ENCODE measurements around the gene FGF12. TPM values are rescaled to one million over a fixed set of nuclear protein-coding genes. Genes with fewer than 3 reads are reported as not detected.

Gene FGF12
- total RNA-seq, 2 experiments from 2014 or later = 0.06 to 1.7 TPM

DNA sequence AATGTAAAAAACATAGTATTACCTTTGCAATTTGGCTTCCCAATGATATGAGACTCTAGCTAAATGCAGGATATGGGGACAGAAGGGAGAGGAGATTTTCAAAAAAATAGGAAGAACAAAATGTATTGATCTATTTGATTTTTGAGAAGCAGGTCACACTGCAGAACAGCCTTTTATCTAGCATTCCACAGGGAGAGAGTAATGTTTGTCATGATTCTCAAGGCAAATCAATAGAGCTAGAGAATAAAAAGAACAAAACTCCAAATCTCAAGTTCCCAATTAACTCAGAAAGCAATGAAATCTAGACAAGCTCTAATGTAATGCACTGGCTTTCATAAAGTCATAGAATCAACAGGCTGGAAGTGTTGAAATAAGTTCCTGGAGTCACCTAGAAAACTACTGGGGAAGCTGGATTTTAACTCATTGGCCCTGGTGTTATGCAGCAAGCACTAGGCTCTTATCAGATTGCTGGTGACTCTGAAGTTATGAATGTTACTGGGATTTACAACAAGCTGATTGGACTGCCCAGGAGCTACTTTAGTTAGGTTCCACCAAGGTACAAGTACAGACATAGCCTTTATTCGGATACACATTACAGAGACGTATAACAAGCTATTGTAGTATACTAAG is 442.8 kb downstream of the FGF12 start:
- no TSS peak for BruUV-seq (replicated peaks)
- Histone ChIP-seq H3K27ac (ENCODE audit: low read depth, low read length, poor library complexity, severe bottlenecking) (no peak overlapping the region), H3K79me2 (ENCODE audit: insufficient read depth, low read depth, low read length) (no peaks in the 10 kb centered on the region), H3K4me2 (ENCODE audit: low read length) (no peak overlapping the region), H3K4me3 (ENCODE audit: low read depth, low read length, poor library complexity, severe bottlenecking) (no peak overlapping the region), H4K20me1 (ENCODE audit: insufficient read depth, low read length) (no peaks in the 10 kb centered on the region), H3K36me3 (ENCODE audit: insufficient read depth, low read length) (no peaks in the 10 kb centered on the region), H3K4me1 (ENCODE audit: insufficient read depth, low read length, poor library complexity, severe bottlenecking) (no peaks in the 10 kb centered on the region), H2AFZ (ENCODE audit: low read length) (no peak overlapping the region), H3K9me3 (ENCODE audit: low read length) (no peaks in the 10 kb centered on the region), H3K9me2 (ENCODE audit: insufficient read depth, low read length) (no peaks in the 10 kb centered on the region)
- ChIA-PET POLR2A (interaction anchor here (0.6 to 1.8 kb wide), 6 partner anchors 11 to 439 kb away, joined by 3 to 5 read pairs (median 3); no protein-coding TSS in a partner anchor), CTCF (ENCODE audit: unreplicated experiment) (no interaction called here)
- intact Hi-C loops (cut with micrococcal nuclease; ENCODE audit: unreplicated experiment) = no loop called here
- TF ChIP-seq CTCF (conservative IDR thresholded peaks at IDR 0.05; ENCODE audit: low read length) (no peak), EZH2phosphoT487 (IDR thresholded peaks at IDR 0.05; ENCODE audit: borderline replicate concordance, low read depth, low read length) (no peak)
- DNase-seq (ENCODE audit: low spot score) = no peak

GRCh38 chr3:192281207-192281880 is 446.0 kb downstream of the FGF12 start:
- Histone ChIP-seq H3K9me3 (ENCODE audit: low read length) (no peaks in the 10 kb centered on the region), H3K4me3 (ENCODE audit: low read depth, low read length, poor library complexity, severe bottlenecking) (no peak overlapping the region), H2AFZ (ENCODE audit: low read length) (no peak overlapping the region), H3K4me2 (ENCODE audit: low read length) (no peak overlapping the region), H3K27ac (ENCODE audit: low read depth, low read length, poor library complexity, severe bottlenecking) (no peak overlapping the region), H3K4me1 (ENCODE audit: insufficient read depth, low read length, poor library complexity, severe bottlenecking) (no peaks in the 10 kb centered on the region), H4K20me1 (ENCODE audit: insufficient read depth, low read length) (no peaks in the 10 kb centered on the region), H3K79me2 (ENCODE audit: insufficient read depth, low read depth, low read length) (no peaks in the 10 kb centered on the region), H3K9me2 (ENCODE audit: insufficient read depth, low read length) (no peaks in the 10 kb centered on the region), H3K36me3 (ENCODE audit: insufficient read depth, low read length) (no peaks in the 10 kb centered on the region)
- intact Hi-C loops (cut with micrococcal nuclease; ENCODE audit: unreplicated experiment) = no loop called here
- BruUV-seq (replicated peaks) = no TSS peak
- CTCF ChIA-PET (ENCODE audit: unreplicated experiment) = no interaction called here
- POLR2A ChIA-PET = interaction anchor here (1.0 kb wide), 1 partner anchor 72 kb away, joined by 4 read pairs; no protein-coding TSS in a partner anchor
- TF ChIP-seq CTCF (conservative IDR thresholded peaks at IDR 0.05; ENCODE audit: low read length) (no peak), EZH2phosphoT487 (IDR thresholded peaks at IDR 0.05; ENCODE audit: borderline replicate concordance, low read depth, low read length) (no peak)
- DNase-seq (ENCODE audit: low spot score) = no peak

DNA sequence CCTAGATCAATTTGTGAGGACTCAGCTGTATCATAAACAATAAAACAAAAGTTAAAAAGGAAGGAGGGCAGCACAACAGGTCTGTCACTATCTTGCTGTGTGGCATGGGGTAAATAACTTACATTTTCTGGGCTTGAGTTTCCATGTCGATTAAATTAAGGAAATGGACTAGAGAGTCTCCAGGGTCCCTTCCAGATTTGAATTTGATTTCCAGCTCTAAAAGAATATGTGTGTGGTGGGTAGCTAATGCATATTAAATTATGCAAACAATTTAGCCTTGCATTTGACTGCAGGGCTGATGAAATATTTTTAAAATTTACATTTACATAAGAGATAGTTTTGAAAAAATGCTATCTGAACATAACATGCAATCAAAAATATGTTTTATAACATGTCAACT is 447.7 kb downstream of the FGF12 start:
- H4K20me1 ChIP-seq (ENCODE audit: insufficient read depth, low read length) = no peaks in the 10 kb centered on the region
- H3K9me3 ChIP-seq (ENCODE audit: low read length) = no peaks in the 10 kb centered on the region
- intact Hi-C loops (cut with micrococcal nuclease; ENCODE audit: unreplicated experiment) = no loop called here
- no peak overlapping the region for H3K27ac ChIP-seq (ENCODE audit: low read depth, low read length, poor library complexity, severe bottlenecking)
- H3K79me2 ChIP-seq (ENCODE audit: insufficient read depth, low read depth, low read length) = no peaks in the 10 kb centered on the region
- BruUV-seq (replicated peaks) = no TSS peak
- no peaks in the 10 kb centered on the region for H3K4me1 ChIP-seq (ENCODE audit: insufficient read depth, low read length, poor library complexity, severe bottlenecking)
- ChIA-PET CTCF (ENCODE audit: unreplicated experiment) (no interaction called here), POLR2A (interaction anchor here (0.6 to 0.7 kb wide), 2 partner anchors 11 to 84 kb away, joined by 3 to 4 read pairs; no protein-coding TSS in a partner anchor)
- no peaks in the 10 kb centered on the region for H3K36me3 ChIP-seq (ENCODE audit: insufficient read depth, low read length)
- DNase-seq (ENCODE audit: low spot score) = no peak
- no peak overlapping the region for H3K4me2 ChIP-seq (ENCODE audit: low read length)
- no peak overlapping the region for H2AFZ ChIP-seq (ENCODE audit: low read length)
- TF ChIP-seq CTCF (conservative IDR thresholded peaks at IDR 0.05; ENCODE audit: low read length) (no peak), EZH2phosphoT487 (IDR thresholded peaks at IDR 0.05; ENCODE audit: borderline replicate concordance, low read depth, low read length) (no peak)
- no peaks in the 10 kb centered on the region for H3K9me2 ChIP-seq (ENCODE audit: insufficient read depth, low read length)
- no peak overlapping the region for H3K4me3 ChIP-seq (ENCODE audit: low read depth, low read length, poor library complexity, severe bottlenecking)

All from OCI-LY7 (cell line).